IPS-20b (cell line): Measurements from ENCODE around the gene AGAP5.
A peak's percentile ranks its signal among the peaks of the same experiment; 100 is the strongest.
"Not testable (repeated sequence)": the region's sequence is repeated elsewhere in the genome, so short reads cannot be mapped to it uniquely, and the experiment has no call there.

Experiments
- H3K27ac ChIP-seq: one replicate; pipeline ENCODE4 v1.5.1; 2013; ENCODE audit warnings: low read length
- H3K27me3 ChIP-seq: 2 replicates; pipeline ENCODE4 v1.6.1; 2013; ENCODE audit warnings: mild to moderate bottlenecking, low read length, inconsistent platforms; ENCODE audit not compliant: insufficient read depth
- H3K36me3 ChIP-seq: 2 replicates; pipeline ENCODE4 v1.6.1; 2013; ENCODE audit warnings: low read depth, mild to moderate bottlenecking, inconsistent platforms, low read length, moderate library complexity; ENCODE audit not compliant: insufficient read depth
- H3K4me1 ChIP-seq: 2 replicates; pipeline ENCODE4 v1.6.1; 2013; ENCODE audit warnings: mild to moderate bottlenecking, control low read depth, inconsistent platforms, low read length, moderate library complexity; ENCODE audit not compliant: insufficient read depth
- H3K4me3 ChIP-seq: 2 replicates; pipeline ENCODE4 v1.5.1; 2013; ENCODE audit warnings: mild to moderate bottlenecking, low read length, inconsistent platforms
- H3K9ac ChIP-seq: 2 replicates; pipeline ENCODE4 v1.6.1; 2013; ENCODE audit warnings: low read depth, mild to moderate bottlenecking, inconsistent platforms, low read length, moderate library complexity
- H3K9me3 ChIP-seq: 2 replicates; pipeline ENCODE4 v1.6.1; 2013; ENCODE audit warnings: mild to moderate bottlenecking, low read depth, low read length, inconsistent platforms; ENCODE audit not compliant: insufficient read depth

Gene AGAP5

DNA sequence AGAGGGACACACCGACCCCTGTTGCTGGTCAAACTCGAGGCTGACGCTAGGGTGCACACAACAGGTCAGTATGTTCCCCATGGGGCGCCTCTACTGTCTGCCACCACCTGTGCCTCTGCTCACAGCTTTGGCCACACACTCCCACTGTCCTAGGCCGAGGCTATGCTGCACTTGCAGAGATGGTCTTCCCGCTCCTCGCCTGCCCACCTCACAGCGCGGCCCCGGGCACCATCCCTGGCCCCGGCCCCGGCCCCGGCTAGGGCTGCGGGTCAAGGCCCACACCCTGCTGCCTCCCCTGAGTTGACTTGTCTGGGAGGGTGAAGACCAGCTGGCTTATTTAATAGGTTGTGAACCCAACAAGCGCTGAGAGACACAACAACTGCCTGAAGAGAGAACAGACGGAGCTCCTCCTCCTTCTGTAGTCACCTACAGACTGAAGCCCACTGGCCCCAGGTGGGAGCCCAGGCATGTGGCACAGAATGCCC is at the start of gene AGAP5:
AGAP5 (minus strand) TSS at position 435 of the 485 bp plus-strand sequence; CDS start at position 81, 354 bp downstream.
- not testable (repeated sequence) for H3K4me1 ChIP-seq, H3K9ac ChIP-seq, H3K9me3 ChIP-seq, H3K27ac ChIP-seq, H3K36me3 ChIP-seq, H3K27me3 ChIP-seq, H3K4me3 ChIP-seq

GRCh38 chr10:73746721-73747120 is 48.8 kb upstream of the AGAP5 start:
- Histone ChIP-seq H3K9ac (no peak overlapping the region), H3K27ac (no peak overlapping the region), H3K36me3 (peaks cover 37% of the 10 kb centered on the region)

DNA sequence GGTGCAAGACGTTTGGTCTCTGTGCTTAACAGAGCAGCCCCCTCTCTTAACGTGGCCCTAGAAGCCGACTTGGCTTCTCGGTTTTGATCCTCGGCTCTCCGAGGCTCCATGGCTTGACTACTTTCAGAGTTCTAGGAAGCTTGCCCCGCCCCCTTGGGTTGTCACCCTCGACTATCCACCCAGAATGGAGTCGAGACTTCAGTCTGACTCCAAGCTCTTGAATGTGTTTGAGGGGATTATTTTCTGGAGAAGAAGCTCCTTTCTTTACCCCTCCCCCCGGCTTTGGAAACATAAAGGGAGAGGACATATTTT is 46.7 kb upstream of the AGAP5 start:
- Histone ChIP-seq H3K9me3 (no peaks in the 10 kb centered on the region), H3K36me3 (peaks cover 17% of the 10 kb centered on the region), H3K27ac (peak overlapping the region; percentile 51), H3K27me3 (no peaks in the 10 kb centered on the region), H3K4me3 (peak overlapping the region; percentile 87), H3K4me1 (peaks cover 16% of the 10 kb centered on the region; the same call in 1 of the 2 replicates), H3K9ac (peak overlapping the region; percentile 96)

More at GRCh38 chr10:73746721-73747120, 48.8 kb upstream of the AGAP5 start:
- H3K27me3 ChIP-seq: no peaks in the 10 kb centered on the region
- peaks cover 14% of the 10 kb centered on the region; the same call in 1 of the 2 replicates for H3K4me1 ChIP-seq
- H3K4me3 ChIP-seq: no peak overlapping the region
- no peaks in the 10 kb centered on the region for H3K9me3 ChIP-seq

- H3K4me1 ChIP-seq: peaks cover 16% of the 10 kb centered on the region; the same call in 1 of the 2 replicates
Measured at GRCh38 chr10:73743905-73744663, 46.2 kb upstream of the AGAP5 start, which contains the start of gene SEC24C. SEC24C (plus strand) TSS chr10:73744372; CDS start chr10:73746833, 2,461 bp downstream.

DNA sequence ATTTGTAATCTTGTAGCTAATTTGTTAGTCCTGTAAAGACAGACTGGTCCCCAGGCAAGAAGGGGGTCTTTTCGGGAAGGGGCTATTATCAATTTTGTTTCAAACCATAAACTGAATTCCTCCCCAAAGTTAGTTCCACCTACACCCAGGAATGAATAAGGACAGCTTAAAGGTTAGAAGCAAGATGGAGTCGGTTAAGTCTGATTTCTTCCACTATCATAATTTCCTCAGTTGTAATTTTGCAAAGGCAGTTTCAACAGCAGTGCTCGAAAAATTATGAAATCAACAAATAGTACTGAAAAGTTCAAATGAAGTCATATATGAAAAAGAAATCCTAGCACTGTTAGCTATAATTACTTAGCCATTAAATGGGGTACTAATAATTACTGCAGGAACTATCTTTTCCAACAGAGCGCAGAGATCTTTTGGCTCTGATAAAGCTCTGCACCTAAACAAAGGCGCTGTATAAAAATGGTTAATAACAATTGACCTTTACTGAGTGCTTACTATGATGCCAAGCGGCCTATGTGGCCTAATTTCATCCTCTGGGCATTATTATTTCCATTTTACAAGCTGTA is 45.5 kb upstream of the AGAP5 start:
- H3K27me3 ChIP-seq: no peaks in the 10 kb centered on the region
- H3K4me1 ChIP-seq: peaks cover 16% of the 10 kb centered on the region; the same call in 1 of the 2 replicates
- H3K9ac ChIP-seq: peak overlapping the region; percentile 96
- H3K27ac ChIP-seq: peak overlapping the region; percentile 74
- peak overlapping the region; percentile 87 for H3K4me3 ChIP-seq
- no peaks in the 10 kb centered on the region for H3K9me3 ChIP-seq
- peaks cover 9% of the 10 kb centered on the region for H3K36me3 ChIP-seq

More at GRCh38 chr10:73743905-73744663, 46.2 kb upstream of the AGAP5 start, which contains the start of gene SEC24C:
- Histone ChIP-seq H3K27ac (peak within 1 kb of the TSS; percentile 74), H3K4me3 (peak within 1 kb of the TSS; percentile 87), H3K27me3 (no peaks in the 10 kb centered on the region), H3K9ac (peak within 1 kb of the TSS; percentile 96), H3K36me3 (peaks cover 13% of the 10 kb centered on the region), H3K9me3 (no peaks in the 10 kb centered on the region)

DNA sequence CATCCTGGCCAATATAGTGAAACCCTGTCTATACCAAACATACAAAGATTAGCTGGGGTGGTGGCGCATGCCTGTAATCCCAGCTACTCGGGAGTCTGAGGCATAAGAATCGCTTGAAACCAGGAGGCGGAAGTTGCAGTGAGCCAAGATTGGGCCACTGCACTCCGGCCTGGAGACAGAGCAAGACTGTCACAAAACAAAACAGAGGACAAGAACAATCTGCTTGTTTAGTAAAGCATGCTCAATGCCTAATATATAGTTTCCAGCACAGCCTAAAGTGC is 44.5 kb upstream of the AGAP5 start:
- Histone ChIP-seq H3K27me3 (no peaks in the 10 kb centered on the region), H3K36me3 (peaks cover 13% of the 10 kb centered on the region), H3K27ac (peak overlapping the region; percentile 74), H3K4me1 (peaks cover 16% of the 10 kb centered on the region; the same call in 1 of the 2 replicates), H3K9me3 (no peaks in the 10 kb centered on the region), H3K4me3 (peak overlapping the region; percentile 87; the same call in 1 of the 2 replicates), H3K9ac (peak overlapping the region; percentile 96; the same call in 1 of the 2 replicates)

GRCh38 chr10:73740501-73741254 is 42.8 kb upstream of the AGAP5 start:
- H3K9ac ChIP-seq, H3K9me3 ChIP-seq, H3K27ac ChIP-seq, H3K27me3 ChIP-seq, H3K36me3 ChIP-seq, H3K4me3 ChIP-seq: not testable (repeated sequence)
- peaks cover 16% of the 10 kb centered on the region; the same call in 1 of the 2 replicates for H3K4me1 ChIP-seq

- Histone ChIP-seq H3K4me3 (no peak overlapping the region), H3K27ac (no peak overlapping the region), H3K4me1 (no peaks in the 10 kb centered on the region), H3K36me3 (peaks cover 6% of the 10 kb centered on the region; the same call in 1 of the 2 replicates), H3K9ac (no peak overlapping the region), H3K27me3 (no peaks in the 10 kb centered on the region), H3K9me3 (no peaks in the 10 kb centered on the region)
Measured at GRCh38 chr10:73734796-73735305, 36.9 kb upstream of the AGAP5 start.

DNA sequence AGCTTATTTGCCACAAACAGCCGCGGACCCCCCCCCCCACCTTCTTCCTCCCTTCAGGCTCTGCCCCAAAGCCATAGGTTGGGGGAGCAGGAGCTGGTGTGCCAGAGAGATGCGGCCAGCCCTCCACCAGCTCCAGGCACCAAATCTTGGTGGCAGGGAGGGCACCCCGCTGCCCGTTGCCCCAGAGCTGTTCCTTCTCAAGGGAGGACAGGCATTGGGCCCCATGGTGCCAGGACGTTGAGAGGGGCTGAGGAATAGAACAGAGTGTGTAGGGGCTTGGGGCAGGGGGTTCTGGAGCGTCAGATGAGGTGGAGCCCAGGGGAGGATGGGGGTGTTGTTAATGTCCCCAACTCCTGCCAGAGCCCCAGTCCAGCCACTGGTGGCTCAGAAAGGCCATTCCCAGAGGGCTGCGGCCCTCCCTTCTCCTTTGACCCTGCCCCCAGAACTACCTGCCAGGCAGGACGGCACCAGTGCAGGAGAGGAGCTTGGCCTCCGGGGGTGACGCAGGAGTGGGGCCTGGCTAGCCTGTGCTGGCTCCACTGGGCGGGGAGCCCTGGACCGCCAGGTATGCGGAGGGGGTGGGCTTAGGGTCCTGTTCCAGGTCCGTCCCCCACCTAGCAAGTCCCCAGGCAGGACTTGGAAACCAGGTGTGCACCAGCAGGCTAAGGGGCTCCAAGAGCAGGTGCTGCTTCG is 36.3 kb upstream of the AGAP5 start:
- H3K27me3 ChIP-seq: no peaks in the 10 kb centered on the region
- no peak overlapping the region for H3K9ac ChIP-seq
- H3K4me1 ChIP-seq: no peaks in the 10 kb centered on the region
- no peak overlapping the region for H3K27ac ChIP-seq
- no peaks in the 10 kb centered on the region for H3K9me3 ChIP-seq
- no peak overlapping the region for H3K4me3 ChIP-seq
- peaks cover 6% of the 10 kb centered on the region; the same call in 1 of the 2 replicates for H3K36me3 ChIP-seq

- no peaks in the 10 kb centered on the region for H3K27me3 ChIP-seq
- no peak overlapping the region for H3K27ac ChIP-seq
- H3K4me1 ChIP-seq: no peaks in the 10 kb centered on the region
- H3K9me3 ChIP-seq: no peaks in the 10 kb centered on the region
- H3K36me3 ChIP-seq: peaks cover 6% of the 10 kb centered on the region; the same call in 1 of the 2 replicates
- H3K9ac ChIP-seq: no peak overlapping the region
- no peak overlapping the region for H3K4me3 ChIP-seq
Measured at GRCh38 chr10:73732931-73733623, 35.2 kb upstream of the AGAP5 start.
